Hepatic stellate cell (primary cell): ENCODE measurements around the gene CUX1.
"Not testable (repeated sequence)": the region's sequence is repeated elsewhere in the genome, so short reads cannot be mapped to it uniquely, and the experiment has no call there.

Experiments
- DNase-seq: peaks from one replicate; pipeline ENCODE4 v3.0.0; 2011; ENCODE audit warnings: low spot score

Gene CUX1

DNA sequence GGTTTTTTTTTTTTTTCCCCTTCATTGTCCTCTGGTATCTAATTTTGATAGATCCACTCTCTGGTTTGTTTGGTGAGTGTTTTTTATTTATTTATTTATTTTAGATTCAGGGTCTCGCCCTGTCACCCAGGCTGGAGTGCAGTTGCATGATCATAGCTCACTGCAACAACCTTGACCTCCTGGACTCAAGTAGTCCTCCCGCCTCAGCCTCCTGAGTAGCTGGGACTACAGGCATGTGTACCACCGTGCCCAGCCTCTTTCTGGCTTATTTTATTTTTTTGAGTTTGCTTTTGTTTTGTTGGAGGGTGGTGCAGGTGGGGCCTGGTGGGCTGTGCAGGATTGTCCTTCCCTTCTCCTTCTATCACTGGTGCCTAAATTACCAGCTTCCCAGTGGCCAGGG is 282.0 kb downstream of the CUX1 start:
- no peak for DNase-seq

- DNase-seq, result no peak
These were observed 283.7 kb downstream of the CUX1 start for GRCh38 chr7:102101111-102101551.

GRCh38 chr7:102101926-102102325 is 284.5 kb downstream of the CUX1 start:
- DNase-seq, result no peak

- DNase-seq, result no peak
These were observed 285.6 kb downstream of the CUX1 start for GRCh38 chr7:102103027-102103372.

- DNase-seq, result no peak
These were observed 286.8 kb downstream of the CUX1 start for GRCh38 chr7:102104245-102104644.

GRCh38 chr7:102106625-102107024 is 289.2 kb downstream of the CUX1 start:
- no peak for DNase-seq

- DNase-seq, result no peak
These were observed 290.2 kb downstream of the CUX1 start for GRCh38 chr7:102107474-102108104.

DNA sequence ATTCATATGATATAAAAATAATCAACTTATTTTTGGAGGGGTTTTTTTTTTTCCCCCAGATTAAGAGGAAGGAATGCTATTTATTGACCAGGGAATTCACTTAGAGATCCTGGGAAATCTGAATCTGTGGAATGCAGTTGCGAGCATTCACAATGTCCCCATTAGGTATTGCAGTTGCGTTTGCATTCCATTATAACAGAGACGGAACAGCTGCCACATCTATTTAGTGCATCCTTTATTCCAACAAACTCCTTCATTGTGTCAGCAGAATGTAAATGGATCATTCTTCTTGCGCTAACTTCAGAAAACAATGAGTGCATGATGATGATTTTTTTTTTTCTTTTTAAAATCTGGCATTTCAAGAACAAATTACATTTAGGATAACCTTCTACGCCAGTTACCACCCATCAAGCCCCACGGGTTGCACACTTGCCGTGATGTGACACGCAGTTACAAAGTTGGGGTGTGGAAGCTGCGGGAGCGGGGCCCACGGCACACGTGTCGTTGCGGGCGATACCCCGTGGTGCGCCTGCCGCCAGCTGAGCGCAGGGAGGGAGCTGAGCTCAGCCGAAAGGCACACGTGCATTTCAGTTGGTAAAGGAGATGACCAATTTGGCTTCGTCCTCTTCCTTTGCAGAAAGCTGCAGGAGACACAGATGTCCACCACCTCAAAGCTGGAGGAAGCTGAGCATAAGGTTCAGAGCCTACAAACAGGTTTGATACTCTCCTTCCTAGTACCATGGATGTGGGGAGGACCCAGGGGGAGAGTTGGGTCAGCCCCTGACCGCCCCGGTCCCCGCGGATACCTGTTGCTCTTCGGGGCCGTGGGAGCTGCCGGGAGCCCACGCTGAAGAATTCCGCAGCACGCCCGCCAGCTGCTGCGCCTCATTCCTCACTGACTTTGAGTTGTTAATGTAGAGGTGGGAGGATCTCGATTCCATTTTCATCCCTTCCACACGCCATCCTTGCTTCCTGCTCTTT is 293.9 kb downstream of the CUX1 start:
- DNase-seq, result no peak

DNA sequence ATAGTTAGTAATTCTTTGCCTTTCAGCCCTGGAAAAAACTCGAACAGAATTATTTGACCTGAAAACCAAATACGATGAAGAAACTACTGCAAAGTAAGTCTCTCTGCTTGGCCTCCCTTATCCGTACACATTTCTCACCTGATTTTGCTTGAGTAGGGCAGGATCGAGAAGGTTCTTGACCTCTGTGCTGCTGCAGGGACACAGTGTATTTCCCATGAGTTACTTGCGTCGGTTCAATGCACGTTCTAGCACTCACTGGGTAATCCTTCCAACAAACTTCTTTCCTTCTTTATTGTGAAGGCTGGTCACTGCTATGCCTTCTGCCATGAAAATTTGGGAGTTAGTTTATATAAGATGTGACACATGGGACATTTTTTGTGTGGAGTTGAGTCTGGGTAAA is 297.8 kb downstream of the CUX1 start:
- DNase-seq, result no peak

GRCh38 chr7:102115931-102116330 is 298.5 kb downstream of the CUX1 start:
- DNase-seq, result no peak

- DNase-seq, result peak; percentile 82
These were observed 300.3 kb downstream of the CUX1 start for GRCh38 chr7:102117743-102118142.

GRCh38 chr7:102119213-102119651 is 301.8 kb downstream of the CUX1 start:
- DNase-seq, result no peak

DNA sequence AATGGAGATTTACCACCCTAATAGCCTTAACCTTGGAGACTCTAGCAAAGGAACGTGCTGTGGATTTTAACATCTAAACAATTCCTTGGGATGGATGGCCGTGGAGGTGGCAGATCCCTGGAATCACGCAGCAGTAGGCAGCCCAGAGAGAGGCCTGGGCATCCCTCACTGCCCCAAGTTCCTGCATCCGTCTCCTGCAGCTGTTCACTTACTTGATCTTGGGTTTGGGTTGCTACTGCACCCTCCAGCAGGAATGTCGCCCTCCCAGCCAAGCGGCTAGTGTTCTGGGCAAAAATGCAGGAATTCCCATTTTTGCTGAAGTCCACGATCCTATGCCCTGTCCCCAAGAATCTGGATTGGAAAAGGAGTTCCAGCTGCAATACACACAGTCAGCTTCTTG is 302.5 kb downstream of the CUX1 start:
- no peak for DNase-seq

GRCh38 chr7:102120666-102121195 is 303.3 kb downstream of the CUX1 start:
- no peak for DNase-seq

GRCh38 chr7:102122026-102122425 is 304.6 kb downstream of the CUX1 start:
- DNase-seq, result peak; percentile 52

DNA sequence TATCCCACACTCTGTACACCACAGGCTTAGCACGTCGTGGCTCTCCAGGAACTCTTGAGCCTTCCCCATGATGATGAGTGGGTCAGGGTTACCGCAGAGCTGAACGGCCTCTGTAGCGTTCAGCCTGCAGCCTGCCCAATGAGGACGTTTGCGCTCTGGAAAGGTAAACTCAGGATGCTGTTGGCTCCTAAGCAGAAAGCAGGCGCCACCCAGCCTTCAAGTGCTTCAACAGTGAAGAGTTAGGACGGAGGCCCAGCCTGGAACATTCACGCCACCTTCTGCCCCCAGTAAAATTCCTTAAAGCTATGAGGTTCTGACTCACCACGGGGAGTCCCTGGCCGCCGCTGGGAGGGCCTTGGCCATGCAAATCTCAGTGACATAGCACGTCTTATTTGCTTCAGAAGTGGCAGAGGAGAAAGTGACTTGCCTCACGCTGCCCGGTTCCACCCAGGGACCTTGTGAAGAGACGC is 307.7 kb downstream of the CUX1 start:
- peak; percentile 53 for DNase-seq

DNA sequence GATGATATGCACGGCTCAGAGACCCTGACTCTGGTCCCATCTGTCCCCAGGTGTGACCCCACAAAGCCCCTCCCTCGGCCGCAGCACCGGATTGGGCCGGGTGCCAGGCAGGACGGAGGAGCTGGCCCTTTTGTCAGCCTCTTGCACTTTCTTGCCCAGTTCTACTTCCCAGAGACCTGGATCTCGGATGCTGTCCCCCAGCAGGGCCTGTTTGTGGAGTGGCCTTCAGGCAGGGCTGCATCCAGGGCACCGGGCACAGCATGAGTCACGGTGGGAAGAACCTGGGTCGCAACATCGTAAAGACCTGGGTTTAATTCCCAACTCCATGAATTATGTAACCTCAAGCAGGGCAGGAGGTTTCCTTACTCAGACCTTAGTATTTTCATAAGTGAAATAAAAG is 310.9 kb downstream of the CUX1 start:
- no peak for DNase-seq

GRCh38 chr7:102129636-102130370 is 312.4 kb downstream of the CUX1 start:
- no peak for DNase-seq

DNA sequence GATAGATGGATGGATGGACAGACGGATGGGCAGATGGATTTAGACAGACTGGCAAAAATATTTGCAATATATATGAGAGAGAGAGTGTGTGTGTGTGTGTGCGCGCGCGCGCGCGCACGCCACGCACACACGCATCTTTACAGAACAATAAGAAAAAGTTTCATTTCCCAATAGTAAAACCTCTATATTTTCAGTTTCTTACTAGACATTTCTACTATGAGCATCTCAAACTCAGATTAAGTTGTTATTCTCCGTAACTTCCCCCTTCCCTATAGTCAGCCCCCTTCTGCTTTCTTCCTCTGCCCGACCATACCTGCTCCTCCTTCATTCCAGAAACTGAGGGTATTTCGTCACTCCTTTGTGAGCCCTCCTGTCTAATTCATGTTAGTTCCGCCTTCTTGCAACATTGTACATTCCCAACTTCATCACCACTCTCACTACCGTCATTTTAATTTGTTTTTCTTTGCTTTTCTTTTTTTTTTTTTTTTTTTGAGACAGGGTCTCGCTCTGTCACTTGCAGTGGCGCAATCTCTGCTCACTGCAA is 314.9 kb downstream of the CUX1 start:
- DNase-seq, result no peak

GRCh38 chr7:102138676-102139075 is 321.2 kb downstream of the CUX1 start:
- no peak for DNase-seq

- no peak for DNase-seq
These were observed 323.5 kb downstream of the CUX1 start for GRCh38 chr7:102140952-102141370.

GRCh38 chr7:102142433-102142832 is 325.0 kb downstream of the CUX1 start:
- DNase-seq, result not testable (repeated sequence)
